ENCODE results near the gene SPNS3. TPM values are rescaled to one million over a fixed set of nuclear protein-coding genes. Genes with fewer than 3 reads are reported as not detected.

SPNS3 gene
- total RNA-seq, 4 donors from 2014 or later: 0.16 to 0.56 TPM; not detected in 2

DNA sequence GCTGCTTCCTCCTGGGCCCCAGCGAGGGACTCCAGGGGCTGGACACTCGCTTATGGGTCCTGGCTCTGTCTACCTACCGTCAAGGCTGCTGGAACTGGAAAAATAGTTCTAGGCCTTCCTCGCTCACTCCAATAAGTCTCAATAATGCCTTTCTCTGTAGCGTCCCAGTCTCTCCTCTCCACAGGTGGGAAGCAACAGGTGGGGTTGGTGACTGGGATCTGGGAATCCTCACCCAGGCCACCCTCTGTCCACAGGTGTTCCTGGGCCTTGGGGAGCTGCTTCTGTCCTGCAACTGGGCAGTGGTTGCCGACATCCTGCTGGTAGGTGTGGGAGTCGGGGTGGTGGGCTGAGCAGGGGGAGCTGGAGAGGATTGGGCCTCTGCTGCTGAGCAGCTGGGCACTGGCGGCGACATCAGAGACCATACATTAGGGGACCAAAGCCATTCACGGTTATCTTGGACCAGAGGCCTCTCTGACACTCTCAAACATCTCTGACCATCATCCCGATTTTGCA, 44.6 kb downstream of the SPNS3 start:
- H3K4me3 ChIP-seq (ENCODE audit: low read depth, poor library complexity, severe bottlenecking): no peak overlapping the region
- no peak for TF ChIP-seq POLR2A (IDR thresholded peaks at IDR 0.05)
- TF ChIP-seq, protein P1, sequence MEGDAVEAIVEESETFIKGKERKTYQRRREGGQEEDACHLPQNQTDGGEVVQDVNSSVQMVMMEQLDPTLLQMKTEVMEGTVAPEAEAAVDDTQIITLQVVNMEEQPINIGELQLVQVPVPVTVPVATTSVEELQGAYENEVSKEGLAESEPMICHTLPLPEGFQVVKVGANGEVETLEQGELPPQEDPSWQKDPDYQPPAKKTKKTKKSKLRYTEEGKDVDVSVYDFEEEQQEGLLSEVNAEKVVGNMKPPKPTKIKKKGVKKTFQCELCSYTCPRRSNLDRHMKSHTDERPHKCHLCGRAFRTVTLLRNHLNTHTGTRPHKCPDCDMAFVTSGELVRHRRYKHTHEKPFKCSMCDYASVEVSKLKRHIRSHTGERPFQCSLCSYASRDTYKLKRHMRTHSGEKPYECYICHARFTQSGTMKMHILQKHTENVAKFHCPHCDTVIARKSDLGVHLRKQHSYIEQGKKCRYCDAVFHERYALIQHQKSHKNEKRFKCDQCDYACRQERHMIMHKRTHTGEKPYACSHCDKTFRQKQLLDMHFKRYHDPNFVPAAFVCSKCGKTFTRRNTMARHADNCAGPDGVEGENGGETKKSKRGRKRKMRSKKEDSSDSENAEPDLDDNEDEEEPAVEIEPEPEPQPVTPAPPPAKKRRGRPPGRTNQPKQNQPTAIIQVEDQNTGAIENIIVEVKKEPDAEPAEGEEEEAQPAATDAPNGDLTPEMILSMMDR (IDR thresholded peaks at IDR 0.05): no peak
- WGBS, 2 donors: 91 to 95% methylated on average over 11 of the region's 11 CpGs
- DNase-seq (ENCODE audit: low spot score in 2 of 2): no peak
- intact Hi-C loops (cut with DNase I; ENCODE audit: low total_unique reads): no loop called here

DNA sequence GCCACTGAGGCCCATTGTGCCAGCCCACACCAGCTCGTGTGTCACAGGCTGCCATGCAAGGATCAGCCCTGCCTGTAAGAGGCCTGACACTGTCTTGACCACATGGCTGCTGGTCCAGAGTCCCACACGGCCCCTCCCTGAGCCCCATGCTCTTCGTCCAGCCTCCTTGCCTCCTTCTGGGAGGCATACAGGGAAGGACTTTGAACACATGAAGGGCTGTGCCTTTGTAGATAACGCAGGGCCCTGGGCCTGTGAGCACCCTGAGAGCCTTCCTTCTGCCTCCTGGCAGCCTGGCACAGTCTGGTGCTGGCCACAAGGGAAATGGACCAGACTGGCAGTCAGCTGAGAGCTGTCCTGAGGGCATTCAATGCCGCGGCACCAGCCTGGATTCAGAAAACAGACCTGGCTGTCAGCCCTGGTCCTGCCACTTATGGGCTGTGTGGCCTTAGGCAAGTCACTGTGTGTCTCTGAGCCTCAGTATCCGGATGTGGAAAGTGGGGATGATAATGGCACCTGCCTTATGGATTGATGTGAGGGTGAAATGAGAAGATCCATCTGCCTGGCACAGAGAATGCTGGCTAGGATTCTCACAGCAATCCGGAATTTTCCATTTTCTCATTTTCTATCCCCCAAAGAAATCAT, 45.7 kb downstream of the SPNS3 start:
- no peak for TF ChIP-seq POLR2A (IDR thresholded peaks at IDR 0.05)
- TF ChIP-seq, protein P1 (IDR thresholded peaks at IDR 0.05): no peak
- intact Hi-C loops (cut with DNase I; ENCODE audit: low total_unique reads): no loop called here
- no peak for DNase-seq (ENCODE audit: low spot score in 2 of 2)
- H3K4me3 ChIP-seq (ENCODE audit: low read depth, poor library complexity, severe bottlenecking): no peak overlapping the region
- WGBS, 2 donors: 71 to 83% methylated on average over 8 of the region's 8 CpGs

DNA sequence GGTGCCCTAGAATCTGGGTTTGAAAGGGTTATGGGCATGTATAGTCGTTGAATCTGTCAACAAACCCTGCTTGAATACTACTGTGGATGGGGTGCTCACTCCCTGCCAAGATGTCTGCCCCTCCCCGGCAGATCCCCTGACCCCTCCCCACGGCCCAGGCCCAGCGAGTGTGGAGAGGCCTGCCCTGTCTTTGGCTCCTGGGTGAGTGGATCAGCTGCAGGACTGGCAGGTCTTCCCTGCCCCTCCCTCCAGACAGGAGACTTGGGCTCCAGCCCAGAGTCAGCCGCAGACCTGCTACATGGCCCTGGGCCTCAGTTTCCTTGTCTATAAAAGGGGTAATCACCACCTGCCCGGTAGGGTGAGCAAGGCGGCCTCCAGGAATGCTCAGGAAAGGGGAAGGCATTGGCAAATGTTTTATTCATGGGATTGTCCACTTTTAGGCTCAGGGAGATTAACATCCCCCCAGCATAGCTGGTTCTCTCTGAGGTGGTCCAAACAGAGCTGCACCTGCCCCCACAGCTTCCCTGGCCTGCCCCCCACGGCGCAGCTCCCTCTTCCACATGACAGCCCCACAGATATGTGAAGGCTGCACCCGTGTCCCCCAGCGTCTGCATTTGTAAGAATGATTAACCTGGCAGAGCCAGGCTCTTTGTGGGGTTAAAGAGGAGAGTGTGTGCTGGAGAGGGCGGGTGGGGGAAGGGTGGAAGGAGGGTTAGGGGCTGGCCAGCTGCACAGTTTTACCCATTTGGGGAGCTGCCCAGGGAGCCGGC, 46.4 kb downstream of the SPNS3 start:
- intact Hi-C loops (cut with DNase I; ENCODE audit: low total_unique reads): no loop called here
- H3K4me3 ChIP-seq (ENCODE audit: low read depth, poor library complexity, severe bottlenecking): no peak overlapping the region
- TF ChIP-seq POLR2A (IDR thresholded peaks at IDR 0.05): no peak
- TF ChIP-seq, protein P1 (IDR thresholded peaks at IDR 0.05): no peak
- WGBS, 2 donors: 58 to 68% methylated on average over 13 of the region's 13 CpGs
- DNase-seq (ENCODE audit: low spot score in 2 of 2): no peak

DNA sequence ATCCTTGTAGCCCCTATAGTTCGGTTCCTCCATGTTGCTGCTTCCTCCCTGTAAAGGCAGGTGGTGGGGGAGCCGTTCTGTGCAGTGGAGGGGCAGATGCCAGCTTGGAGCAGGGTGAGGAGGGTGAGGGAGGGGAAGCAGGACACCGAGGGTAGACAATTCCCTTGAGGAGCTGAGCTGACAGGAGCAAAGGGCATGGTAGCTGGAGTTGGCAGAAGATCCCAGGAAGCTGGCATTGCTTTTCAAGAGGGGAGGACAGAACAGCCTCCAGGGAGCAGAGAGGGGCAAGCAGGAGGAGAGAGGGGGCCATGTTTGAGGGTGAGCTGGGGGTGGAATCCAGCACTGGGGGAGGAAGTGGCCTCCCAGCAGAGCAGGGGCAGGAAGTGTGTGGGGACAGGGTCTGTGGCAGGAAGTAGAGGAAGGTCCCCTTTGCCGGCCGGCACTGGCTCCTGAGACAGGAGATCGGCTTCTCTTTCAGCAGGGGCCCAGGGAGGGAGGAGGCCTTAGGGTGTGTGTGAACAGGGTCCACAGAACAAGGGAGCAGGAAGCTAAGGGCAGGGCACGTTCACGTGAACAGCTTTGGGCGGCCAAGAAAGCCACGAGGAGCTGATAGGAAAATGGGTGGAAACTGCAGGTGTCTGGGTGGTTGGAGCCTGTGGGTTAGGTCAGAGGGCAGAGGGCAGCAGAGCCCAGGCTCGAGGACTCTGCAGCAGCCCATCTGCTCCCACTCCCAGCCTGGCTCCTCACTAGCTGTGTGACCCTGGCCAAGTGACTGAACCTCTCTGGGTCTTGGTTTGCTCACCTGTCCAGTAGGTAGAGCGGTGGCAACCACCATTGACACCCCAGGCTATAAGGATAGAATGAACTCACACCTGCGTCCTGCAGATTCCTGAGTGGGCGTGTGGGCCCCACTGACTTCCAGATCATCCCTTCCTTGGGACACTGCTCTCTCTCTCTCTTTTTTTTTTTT, 47.5 kb downstream of the SPNS3 start:
- no peak overlapping the region for H3K4me3 ChIP-seq (ENCODE audit: low read depth, poor library complexity, severe bottlenecking)
- TF ChIP-seq POLR2A (IDR thresholded peaks at IDR 0.05): no peak
- TF ChIP-seq, protein P1 (IDR thresholded peaks at IDR 0.05): no peak
- intact Hi-C loops (cut with DNase I; ENCODE audit: low total_unique reads): no loop called here
- 46 to 53% methylated on average over 14 of the region's 14 CpGs for WGBS, 2 donors
- DNase-seq (ENCODE audit: low spot score in 2 of 2): no peak

DNA sequence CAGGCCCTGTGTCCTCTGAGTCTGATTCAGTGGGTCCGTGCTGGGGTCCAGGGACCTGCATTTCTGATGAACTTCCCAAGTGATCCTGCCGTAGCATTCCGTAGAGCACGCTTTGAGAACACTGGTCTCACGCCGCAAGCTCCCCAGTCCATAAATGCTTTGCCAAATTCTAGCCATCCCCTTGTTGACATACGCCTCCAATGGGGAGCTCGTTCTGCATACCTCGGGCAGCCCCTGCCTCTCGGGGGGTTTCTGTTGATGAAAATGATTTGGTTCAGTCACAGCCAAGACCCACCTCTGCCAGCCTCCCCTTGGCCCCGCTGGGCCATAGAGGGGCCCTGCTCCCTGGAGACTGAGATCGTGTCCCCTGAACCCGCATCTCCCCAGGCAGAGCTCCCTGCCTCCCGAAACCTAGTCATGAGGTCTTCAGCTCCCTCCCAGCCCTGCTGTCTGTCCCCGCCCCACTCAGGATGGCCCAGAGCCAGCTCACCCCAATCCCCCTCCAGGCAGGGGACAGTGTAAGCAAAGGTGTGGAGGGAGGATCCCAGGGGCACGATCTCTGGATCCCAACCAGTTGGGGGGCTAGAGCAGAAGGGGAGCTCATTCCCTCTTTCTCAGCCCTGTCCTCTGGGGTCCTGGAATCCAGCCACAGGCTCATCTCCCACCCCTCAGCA, 48.7 kb downstream of the SPNS3 start:
- TF ChIP-seq POLR2A (IDR thresholded peaks at IDR 0.05): no peak
- TF ChIP-seq, protein P1 (IDR thresholded peaks at IDR 0.05): no peak
- intact Hi-C loops (cut with DNase I; ENCODE audit: low total_unique reads): no loop called here
- H3K4me3 ChIP-seq (ENCODE audit: low read depth, poor library complexity, severe bottlenecking): no peak overlapping the region
- WGBS, 2 donors: 81 to 87% methylated on average over 16 of the region's 16 CpGs
- DNase-seq (ENCODE audit: low spot score in 2 of 2): no peak

All from lower leg skin (tissue), 4 donors.